Stomach (tissue), 9 donors: ENCODE measurements around the gene DZIP1. TPM values are rescaled to one million over a fixed set of nuclear protein-coding genes. Genes with fewer than 3 reads are reported as not detected.

Experiments
- DNase-seq, 2 donors: peaks; one replicate each; pipeline versions ENCODE4 v3.0.0 to v3.0.0-alpha.2; 2013 to 2019
- H3K27ac ChIP-seq, 5 donors: fragments of 200-600 bp in 4 of 5; sonication (generic) in 4 of 5; one replicate each; pipeline ENCODE4 v1.5.1; 2013 to 2019; ENCODE audit warnings: mild to moderate bottlenecking in 1 of 5, moderate library complexity in 1 of 5
- H3K27me3 ChIP-seq, 3 donors: fragments of 200-600 bp; sonication (generic); one replicate each; pipeline ENCODE4 v1.5.1; 2017 to 2019; ENCODE audit warnings: mixed run types in 1 of 3
- H3K36me3 ChIP-seq, 4 donors: fragments of 200-600 bp; sonication (generic); 1 replicate in 3 of 4; 2 replicates in 1 of 4; pipeline ENCODE4 v1.5.1; 2016 to 2019
- H3K4me1 ChIP-seq, 4 donors: fragments of 200-600 bp; sonication (generic); one replicate each; pipeline ENCODE4 v1.5.1; 2016 to 2019
- H3K4me3 ChIP-seq, 4 donors: fragments of 200-600 bp; sonication (generic) in 3 of 4; one replicate each; pipeline ENCODE4 v1.5.1; 2016 to 2019; ENCODE audit warnings: mild to moderate bottlenecking in 1 of 4
- H3K9me3 ChIP-seq, 4 donors: fragments of 200-600 bp; sonication (generic); one replicate each; pipeline ENCODE4 v1.5.1; 2016 to 2019
- EP300 ChIP-seq: sonication (generic); formaldehyde crosslinking; IDR thresholded peaks from one replicate; pipeline ENCODE4 v1.6.1; 2017; ENCODE audit warnings: antibody characterized with exemption
- POLR2A ChIP-seq, 4 donors: fragments of 450-650 bp; IDR thresholded peaks; one replicate each; pipeline ENCODE4 v1.6.1; 2016; ENCODE audit warnings: antibody characterized with exemption in 4 of 4, control low read depth in 2 of 4, mild to moderate bottlenecking in 1 of 4, moderate library complexity in 1 of 4
- POLR2AphosphoS5 ChIP-seq, 3 donors: sonication (generic); formaldehyde crosslinking; IDR thresholded peaks; one replicate each; pipeline ENCODE4 v1.6.1; 2016; ENCODE audit warnings: antibody characterized with exemption in 3 of 3
- WGBS, 5 donors: extraction: QIAGEN DNeasy Blood & Tissue Kit in 3 of 5; methylation state at CpG; one replicate each; pipeline versions ENCODE4 v1.1.5 to v1.1.7; 2013 to 2018; 5-methylcytosine and 5-hydroxymethylcytosine counted together
- intact Hi-C: fragments of 100-400 bp; cut with DNase I; formaldehyde crosslinking; loops from one replicate; pipeline ENCODE4 v1.15.1; 2023; ENCODE audit warnings: low total_unique reads
- polyA plus RNA-seq, 3 donors: library from polyadenylated mRNA; stranded (reverse); fragments of 200-250 nt; gene quantifications; one replicate each; pipeline ENCODE4 v1.2.3, GENCODE V29; 2013
- total RNA-seq, 5 donors: library from RNA; depleted of rRNA; stranded (reverse); fragments of >200 nt; gene quantifications; one replicate each; pipeline versions ENCODE4 v1.1.0 to v1.2.3, GENCODE V29; 2014 to 2016
- TF ChIP-seq, protein P1 (sequence below), 7 experiments: fragments of 450-650 bp in 4 of 7; fragments of 200-600 bp in 3 of 7; sonication (generic) in 3 of 7; IDR thresholded peaks; one replicate each; pipeline ENCODE4 v1.5.1; 2016 to 2019; ENCODE audit warnings: antibody characterized with exemption in 7 of 7, control low read depth in 2 of 7, mild to moderate bottlenecking in 1 of 7
- donor health status: healthy with polysubstance abuse.
- donor health status: Bipolar disorder and iron deficiency.
- donor health status: healthy.

DZIP1 gene
- total and polyA plus RNA-seq, 8 donors = 4.7 to 25.2 (median 18.3) TPM

DNA sequence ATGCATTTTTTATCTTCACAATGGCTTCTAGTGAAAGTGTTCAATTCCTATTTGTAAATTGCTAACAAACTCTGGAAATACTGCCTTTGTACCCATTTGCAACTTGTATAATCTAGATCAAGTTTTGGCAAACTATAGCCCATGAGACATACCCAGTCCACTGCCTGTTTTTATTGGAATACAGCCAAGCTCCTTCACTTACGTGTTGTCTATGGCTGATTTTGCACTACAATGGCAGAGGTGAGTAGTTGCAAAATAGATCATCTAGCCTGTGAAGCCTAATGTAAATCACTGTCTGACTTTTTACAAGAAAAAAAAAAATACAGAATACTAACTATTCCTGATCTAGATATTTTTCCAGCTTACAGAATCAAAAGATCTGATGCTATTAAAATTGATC, 37.1 kb downstream of the DZIP1 start:
- H3K4me1 ChIP-seq = peaks cover 0 to 12% (median 2%) of the 10 kb centered on the region in 4 donors
- H3K36me3 ChIP-seq = peaks cover 0 to 22% (median 6%) of the 10 kb centered on the region in 4 donors
- H3K9me3 ChIP-seq = no peaks in the 10 kb centered on the region
- no peak for DNase-seq
- TF ChIP-seq POLR2AphosphoS5 (IDR thresholded peaks at IDR 0.05) (no peak), EP300 (no peak), POLR2A (IDR thresholded peaks at IDR 0.05) (no peak)
- TF ChIP-seq, protein P1, sequence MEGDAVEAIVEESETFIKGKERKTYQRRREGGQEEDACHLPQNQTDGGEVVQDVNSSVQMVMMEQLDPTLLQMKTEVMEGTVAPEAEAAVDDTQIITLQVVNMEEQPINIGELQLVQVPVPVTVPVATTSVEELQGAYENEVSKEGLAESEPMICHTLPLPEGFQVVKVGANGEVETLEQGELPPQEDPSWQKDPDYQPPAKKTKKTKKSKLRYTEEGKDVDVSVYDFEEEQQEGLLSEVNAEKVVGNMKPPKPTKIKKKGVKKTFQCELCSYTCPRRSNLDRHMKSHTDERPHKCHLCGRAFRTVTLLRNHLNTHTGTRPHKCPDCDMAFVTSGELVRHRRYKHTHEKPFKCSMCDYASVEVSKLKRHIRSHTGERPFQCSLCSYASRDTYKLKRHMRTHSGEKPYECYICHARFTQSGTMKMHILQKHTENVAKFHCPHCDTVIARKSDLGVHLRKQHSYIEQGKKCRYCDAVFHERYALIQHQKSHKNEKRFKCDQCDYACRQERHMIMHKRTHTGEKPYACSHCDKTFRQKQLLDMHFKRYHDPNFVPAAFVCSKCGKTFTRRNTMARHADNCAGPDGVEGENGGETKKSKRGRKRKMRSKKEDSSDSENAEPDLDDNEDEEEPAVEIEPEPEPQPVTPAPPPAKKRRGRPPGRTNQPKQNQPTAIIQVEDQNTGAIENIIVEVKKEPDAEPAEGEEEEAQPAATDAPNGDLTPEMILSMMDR (IDR thresholded peaks at IDR 0.05) = no peak
- no peak overlapping the region for H3K27ac ChIP-seq
- intact Hi-C loops = no loop called here
- no peaks in the 10 kb centered on the region for H3K27me3 ChIP-seq
- WGBS, 5 donors = 13 to 31% (median 19%) methylated on average over 1 of the region's 1 CpG
- no peak overlapping the region for H3K4me3 ChIP-seq

DNA sequence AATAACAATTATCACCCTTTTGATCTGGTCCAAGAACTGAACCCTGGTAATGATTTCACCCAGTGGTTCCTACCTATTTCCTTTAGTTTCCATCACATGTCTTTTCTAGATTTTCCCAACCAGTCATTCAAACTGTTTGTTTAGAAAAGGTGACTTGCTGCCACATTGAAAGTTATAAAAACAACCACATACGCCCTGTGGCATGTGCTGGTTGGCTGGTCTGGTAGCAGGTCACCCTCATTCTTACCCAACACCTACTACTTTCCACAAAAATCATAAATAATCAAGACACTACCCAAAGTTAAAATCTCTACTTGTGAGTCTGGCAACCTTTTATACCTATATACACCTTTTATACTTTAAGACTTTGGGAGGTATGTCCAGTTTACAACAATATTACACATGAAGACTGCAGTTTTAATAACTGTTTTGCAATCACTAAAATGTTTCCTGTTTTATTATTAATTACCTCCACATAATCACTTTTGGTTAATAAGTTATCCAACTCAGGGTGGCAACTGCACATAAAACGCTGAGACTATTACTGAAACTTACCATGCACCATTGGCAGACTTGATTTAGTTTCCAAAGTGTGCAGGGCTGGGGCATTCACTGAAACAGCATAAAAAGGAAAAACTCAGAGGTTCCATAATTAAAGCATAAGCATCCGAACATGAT, 38.9 kb downstream of the DZIP1 start:
- intact Hi-C loops = no loop called here
- Histone ChIP-seq H3K27ac (no peak overlapping the region), H3K27me3 (no peaks in the 10 kb centered on the region)

DNA sequence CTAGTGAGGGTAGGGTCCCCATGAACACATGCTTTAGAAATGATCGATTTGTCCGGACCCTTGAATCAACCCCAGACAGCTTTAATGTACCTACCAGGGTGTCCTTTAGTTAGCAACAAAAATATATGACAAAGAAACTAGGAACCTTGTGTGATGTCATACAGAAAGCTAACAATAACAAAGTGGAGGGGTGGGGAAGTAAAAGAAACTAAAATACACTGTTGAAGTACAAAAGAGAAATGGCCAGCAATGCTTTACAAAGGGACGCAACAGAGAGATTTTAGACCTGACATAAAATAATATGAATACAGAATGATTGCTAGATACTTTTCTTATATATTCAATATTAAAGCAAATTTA, 40.0 kb downstream of the DZIP1 start:
- no peaks in the 10 kb centered on the region for H3K9me3 ChIP-seq
- TF ChIP-seq, protein P1 (IDR thresholded peaks at IDR 0.05) = no peak
- TF ChIP-seq POLR2AphosphoS5 (IDR thresholded peaks at IDR 0.05) (no peak), POLR2A (IDR thresholded peaks at IDR 0.05) (no peak), EP300 (no peak)
- peaks cover 0 to 12% (median 2%) of the 10 kb centered on the region in 4 donors for H3K4me1 ChIP-seq
- peaks cover 0 to 24% (median 9%) of the 10 kb centered on the region in 4 donors for H3K36me3 ChIP-seq
- 86 to 93% (median 88%) methylated on average over 3 of the region's 3 CpGs for whole genome bisulfite sequencing, 5 donors
- no peak overlapping the region for H3K4me3 ChIP-seq
- intact Hi-C loops = no loop called here
- H3K27ac ChIP-seq = no peak overlapping the region
- no peaks in the 10 kb centered on the region for H3K27me3 ChIP-seq
- no peak for DNase-seq

More for the DNA sequence above, 38.9 kb downstream of the DZIP1 start:
- H3K4me3 ChIP-seq = no peak overlapping the region
- peaks cover 0 to 12% (median 2%) of the 10 kb centered on the region in 4 donors for H3K4me1 ChIP-seq
- no peak for DNase-seq
- H3K36me3 ChIP-seq = peaks cover 0 to 16% (median 8%) of the 10 kb centered on the region in 4 donors
- TF ChIP-seq EP300 = no peak
- no peak for TF ChIP-seq POLR2A (IDR thresholded peaks at IDR 0.05)
- TF ChIP-seq, protein P1 (IDR thresholded peaks at IDR 0.05) = no peak
- no peak for TF ChIP-seq POLR2AphosphoS5 (IDR thresholded peaks at IDR 0.05)
- H3K9me3 ChIP-seq = no peaks in the 10 kb centered on the region
- WGBS, 5 donors = 65 to 81% (median 70%) methylated on average over 3 of the region's 3 CpGs

DNA sequence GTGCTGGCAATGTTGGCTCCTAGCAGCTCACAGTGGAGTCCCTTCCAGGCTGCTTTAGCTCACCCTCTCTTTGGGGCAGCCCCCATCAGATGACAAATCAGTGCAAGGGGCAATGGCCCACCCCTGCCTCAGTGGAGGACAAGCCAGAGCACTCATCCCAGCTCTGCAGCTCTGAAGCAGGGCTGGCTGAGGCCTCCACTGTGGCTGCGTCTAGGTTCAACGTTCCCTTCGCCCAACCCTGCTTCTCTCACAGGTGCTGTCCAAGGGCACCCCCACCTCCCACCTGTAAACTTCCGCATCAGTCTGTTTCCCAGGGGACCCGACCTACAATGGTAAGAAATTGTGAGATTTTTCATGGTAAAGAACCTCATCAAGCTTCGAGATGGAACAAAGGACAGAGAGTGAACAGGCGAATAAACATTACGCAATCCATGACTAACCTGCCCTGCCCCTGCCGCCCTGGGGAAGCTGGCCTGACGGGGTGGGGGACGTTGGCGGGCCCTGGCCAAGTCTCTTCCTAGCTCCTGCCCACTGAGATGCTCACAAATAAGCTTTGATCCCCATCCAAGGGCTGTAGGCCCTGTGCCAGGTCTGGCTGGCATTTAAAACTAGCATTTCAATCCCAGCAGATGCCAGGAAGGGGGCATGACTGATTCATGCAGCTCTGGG, 40.5 kb downstream of the DZIP1 start:
- Histone ChIP-seq H3K27ac (no peak overlapping the region), H3K36me3 (peaks cover 0 to 25% (median 12%) of the 10 kb centered on the region in 4 donors), H3K4me1 (peaks cover 0 to 12% (median 2%) of the 10 kb centered on the region in 4 donors), H3K4me3 (no peak overlapping the region), H3K27me3 (no peaks in the 10 kb centered on the region), H3K9me3 (no peaks in the 10 kb centered on the region)
- 53 to 77% (median 59%) methylated on average over 8 to 12 of the region's 12 CpGs for WGBS, 5 donors
- peak; percentile 46 to 56 for DNase-seq
- intact Hi-C loops = no loop called here
- TF ChIP-seq POLR2A (IDR thresholded peaks at IDR 0.05) (no peak), POLR2AphosphoS5 (IDR thresholded peaks at IDR 0.05) (no peak), EP300 (no peak)
- TF ChIP-seq, protein P1 (IDR thresholded peaks at IDR 0.05) = no peak
